Retinal pigment epithelial cell (primary cell): ENCODE data around the gene KLHL29.

Experiments
- DNase-seq: peaks from one replicate; pipeline ENCODE4 v3.0.0-alpha.2; 2010; ENCODE audit warnings: low read depth
- H3K4me3 ChIP-seq: 2 replicates; pipeline ENCODE4 v1.5.1; 2011; ENCODE audit warnings: mild to moderate bottlenecking, low read length, control low read depth, moderate library complexity
- CTCF ChIP-seq: conservative IDR thresholded peaks from 2 replicates; pipeline ENCODE4 v1.5.1; 2011; ENCODE audit warnings: low read depth, low read length, control low read depth, inconsistent platforms

Gene KLHL29

GRCh38 chr2:23468474-23469141 lies 83.6 kb downstream of the KLHL29 start:
- DNase-seq: no peak
- H3K4me3 ChIP-seq: no peak overlapping the region
- no peak for TF ChIP-seq CTCF

GRCh38 chr2:23469142-23469540 lies 84.2 kb downstream of the KLHL29 start:
- no peak for TF ChIP-seq CTCF
- DNase-seq: no peak

GRCh38 chr2:23475036-23475435 lies 90.1 kb downstream of the KLHL29 start:
- TF ChIP-seq CTCF: no peak
- DNase-seq: no peak
- H3K4me3 ChIP-seq: no peak overlapping the region

More at GRCh38 chr2:23469142-23469540, 84.2 kb downstream of the KLHL29 start:
- H3K4me3 ChIP-seq: no peak overlapping the region

- no peak for TF ChIP-seq CTCF
- DNase-seq: no peak
- H3K4me3 ChIP-seq: no peak overlapping the region
These were observed 90.5 kb downstream of the KLHL29 start for GRCh38 chr2:23475473-23475872.

GRCh38 chr2:23476786-23477185 lies 91.8 kb downstream of the KLHL29 start:
- no peak for TF ChIP-seq CTCF
- H3K4me3 ChIP-seq: no peak overlapping the region
- DNase-seq: no peak

- no peak for TF ChIP-seq CTCF
- DNase-seq: no peak
- no peak overlapping the region for H3K4me3 ChIP-seq
These were observed 92.4 kb downstream of the KLHL29 start for GRCh38 chr2:23477392-23477791.
